UCSD-AML1 (cell line): Measurements from ENCODE around the gene ALPK1.
"Not testable (repeated sequence)": the region's sequence is repeated elsewhere in the genome, so short reads cannot be mapped to it uniquely, and the experiment has no call there.

Experiments used
- DNase-seq: peaks from one replicate; lab custom pipeline; 2025; ENCODE audit not compliant: unreplicated experiment; lab: John Stamatoyannopoulos, UW

Gene ALPK1

DNA sequence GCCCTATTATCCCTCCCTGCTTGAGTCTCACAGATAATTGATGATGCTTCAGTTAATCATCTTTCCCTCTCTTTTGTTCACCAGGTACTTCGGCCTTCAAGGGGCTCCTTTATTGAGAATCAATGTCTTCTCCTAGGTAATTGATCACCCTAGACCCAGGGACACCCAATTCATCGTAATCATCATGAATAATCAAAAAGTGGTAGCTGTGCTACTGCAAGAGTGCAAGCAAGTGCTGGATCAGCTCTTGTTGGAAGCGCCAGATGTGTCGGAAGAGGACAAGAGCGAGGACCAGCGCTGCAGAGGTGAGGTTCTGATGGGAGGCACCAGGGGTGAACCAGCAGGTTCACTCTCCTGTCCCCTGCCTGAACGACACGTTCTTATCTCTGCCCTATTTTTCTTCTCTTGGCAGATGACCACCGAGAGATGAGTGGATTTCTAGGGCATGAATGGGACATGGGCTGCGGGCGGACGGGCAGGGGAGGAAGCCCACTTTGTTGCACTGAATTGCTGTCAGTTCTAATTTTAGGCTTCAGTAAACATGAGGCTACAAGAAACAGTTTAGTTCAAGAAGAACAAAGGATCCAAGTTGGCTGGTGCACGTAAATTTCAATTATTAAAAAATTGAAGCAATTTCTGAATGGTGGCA, 80.5 kb downstream of the ALPK1 start:
- DNase-seq: no peak

DNA sequence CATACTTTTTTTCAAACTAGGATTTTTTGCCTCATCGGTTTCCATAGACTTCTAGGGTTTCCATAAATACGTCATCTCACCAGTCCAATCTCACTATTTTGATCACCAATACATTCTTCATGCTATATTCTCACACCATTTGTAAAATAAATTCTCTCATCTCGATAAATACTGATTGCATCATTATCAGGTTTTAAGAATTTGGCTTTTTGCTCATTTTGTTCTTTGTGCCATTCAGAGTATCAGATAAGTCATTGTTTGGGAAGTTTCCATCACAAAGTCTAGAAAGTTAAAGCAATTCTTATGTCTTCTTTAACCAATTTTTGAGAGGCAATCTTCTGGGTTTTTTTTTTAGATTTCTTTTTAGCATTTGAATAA, 81.1 kb downstream of the ALPK1 start:
- DNase-seq: no peak

DNA sequence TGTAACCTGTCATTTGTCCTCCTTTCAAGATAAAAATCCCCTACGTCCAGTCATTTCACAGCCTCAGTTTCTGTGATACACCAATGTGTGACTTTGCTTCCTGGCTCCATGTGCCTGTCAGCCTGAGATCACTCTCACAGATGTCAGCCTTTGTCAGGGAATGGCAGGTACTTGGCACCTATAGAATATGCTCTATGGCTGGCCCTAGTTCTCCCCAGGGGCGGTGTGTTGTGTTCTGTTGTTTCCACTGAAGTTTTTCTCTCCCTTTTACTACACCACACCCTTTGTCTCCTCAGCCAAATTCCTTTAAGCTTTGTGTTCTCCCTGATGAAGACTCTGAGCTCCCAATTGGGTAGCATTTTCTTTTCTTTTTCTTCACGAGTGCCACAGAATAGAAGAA, 81.7 kb downstream of the ALPK1 start:
- DNase-seq: no peak

DNA sequence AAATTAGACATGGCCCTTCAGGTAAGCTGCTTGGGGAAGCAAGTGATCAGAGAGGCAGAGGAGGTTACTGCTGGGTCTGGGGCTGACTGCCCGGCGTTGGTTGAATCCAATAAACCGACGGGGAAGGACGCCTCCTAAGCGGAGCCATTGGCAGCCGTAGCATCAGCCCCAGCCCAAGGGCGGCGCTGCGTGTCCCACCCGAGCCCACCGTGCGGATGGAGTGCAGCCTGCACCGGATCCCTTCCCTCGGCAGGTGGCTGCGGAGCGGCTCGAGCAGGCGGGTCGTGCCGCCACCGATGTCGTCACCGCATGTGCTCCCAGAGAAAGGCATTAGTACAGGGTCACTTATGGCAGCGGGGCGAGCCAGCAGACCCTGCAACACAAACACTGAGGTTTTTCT, 82.1 kb downstream of the ALPK1 start:
- no peak for DNase-seq

DNA sequence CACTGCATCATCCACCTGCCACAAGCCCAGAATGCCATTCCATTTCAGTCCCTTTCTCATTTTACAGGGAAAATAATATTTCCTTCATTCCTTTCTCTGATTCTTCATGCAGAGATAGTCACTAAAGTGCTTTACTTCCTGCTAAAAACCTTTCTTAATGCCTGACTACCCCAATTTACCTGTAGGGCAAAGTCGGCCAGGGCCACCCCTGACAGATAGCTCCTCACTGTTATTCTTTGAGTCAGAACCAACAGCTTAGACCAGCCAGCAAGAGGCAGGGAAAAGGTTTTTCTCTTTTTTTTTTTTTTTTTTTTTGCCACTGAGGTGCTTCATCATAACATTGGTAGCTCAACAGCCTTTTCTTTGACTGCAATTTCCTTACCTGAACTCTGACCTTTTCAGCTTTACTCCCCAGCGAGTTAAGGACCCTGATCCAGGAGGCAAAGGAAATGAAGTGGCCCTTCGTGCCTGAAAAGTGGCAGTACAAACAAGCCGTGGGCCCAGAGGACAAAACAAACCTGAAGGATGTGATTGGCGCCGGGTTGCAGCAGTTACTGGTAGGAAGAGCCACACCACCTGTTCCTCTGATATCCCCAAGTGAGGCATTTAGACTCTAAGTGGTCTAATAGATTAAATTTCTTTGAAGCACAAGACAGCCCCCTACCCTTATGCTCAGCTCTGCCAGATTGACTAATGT, 85.0 kb downstream of the ALPK1 start:
- DNase-seq: no peak

DNA sequence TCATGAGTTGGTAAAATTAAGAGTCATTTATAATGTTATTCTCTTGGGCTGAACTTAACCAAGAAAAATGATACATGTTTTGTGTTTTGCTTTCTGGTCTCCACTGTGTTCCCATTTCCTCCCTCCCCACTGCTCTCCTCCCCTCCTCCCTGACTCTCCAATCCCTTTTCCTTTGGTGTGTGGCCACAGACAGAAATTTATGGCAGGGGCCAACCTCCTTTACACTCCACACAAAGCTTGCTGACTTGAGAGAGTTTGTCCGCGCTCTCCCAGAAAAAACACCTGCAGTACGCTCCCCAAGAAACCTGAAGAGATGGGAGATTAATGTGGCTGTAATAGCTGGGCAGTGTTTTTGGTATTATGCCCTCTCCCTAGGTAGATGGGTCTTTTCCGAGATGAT, 88.9 kb downstream of the ALPK1 start:
- no peak for DNase-seq

DNA sequence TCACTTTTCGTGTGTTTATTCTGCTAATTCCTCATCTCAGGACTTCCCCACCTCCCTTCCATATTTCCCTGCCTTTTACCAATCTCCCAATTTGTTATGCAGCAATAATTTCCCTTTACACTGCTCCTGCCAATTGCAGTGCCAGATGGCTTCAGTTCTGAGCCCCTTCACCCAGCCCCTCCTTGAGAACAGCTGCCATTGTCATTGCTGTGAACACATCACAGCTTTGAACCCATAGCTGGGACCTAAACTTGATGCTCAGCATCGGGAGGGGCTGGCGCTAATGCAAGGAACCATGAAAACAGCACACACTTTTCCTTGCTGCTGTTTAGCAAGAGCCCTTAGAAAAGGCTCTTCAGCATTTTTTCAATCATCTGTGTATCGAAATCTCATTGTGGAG, 104.9 kb downstream of the ALPK1 start:
- no peak for DNase-seq

DNA sequence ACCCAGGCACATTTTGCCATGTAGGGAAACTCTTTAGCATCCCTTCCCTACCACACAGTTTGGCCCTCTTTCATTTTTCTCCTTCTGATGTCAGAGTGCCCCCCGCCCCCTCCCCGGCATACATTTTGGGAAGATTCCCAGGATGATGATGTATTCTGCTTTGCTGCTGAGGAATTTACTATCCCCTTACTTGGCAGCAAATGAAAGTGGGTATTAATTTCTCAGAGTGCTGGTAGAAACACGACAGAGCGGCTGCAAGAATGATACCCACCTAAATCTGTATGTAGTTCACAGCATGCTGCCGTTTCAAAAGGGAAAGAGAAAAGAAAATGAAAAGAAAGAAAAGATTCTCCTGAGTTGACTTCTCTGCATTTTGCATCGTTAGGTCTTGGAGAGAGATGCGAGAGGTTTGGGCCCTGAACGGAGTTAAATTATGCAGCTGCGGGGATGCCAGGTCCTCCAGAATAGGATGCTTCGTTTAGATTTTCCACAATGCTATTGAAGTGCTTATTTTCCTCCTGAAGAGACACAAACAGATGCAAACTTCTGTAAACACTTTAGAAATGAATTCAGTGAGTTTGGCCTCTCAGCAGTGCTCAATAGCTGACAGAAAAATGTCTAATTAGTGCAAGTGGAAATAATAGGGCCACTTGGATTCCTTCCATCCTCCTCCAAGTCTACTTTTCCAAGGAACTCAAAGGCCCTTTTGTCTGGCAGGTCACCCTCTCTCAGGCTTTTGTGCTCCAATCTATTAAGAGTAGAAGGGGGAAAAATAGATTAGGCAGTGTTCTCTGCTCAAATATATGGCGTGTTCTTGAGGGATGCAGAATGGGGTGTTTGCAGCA, 106.2 kb downstream of the ALPK1 start:
- no peak for DNase-seq

DNA sequence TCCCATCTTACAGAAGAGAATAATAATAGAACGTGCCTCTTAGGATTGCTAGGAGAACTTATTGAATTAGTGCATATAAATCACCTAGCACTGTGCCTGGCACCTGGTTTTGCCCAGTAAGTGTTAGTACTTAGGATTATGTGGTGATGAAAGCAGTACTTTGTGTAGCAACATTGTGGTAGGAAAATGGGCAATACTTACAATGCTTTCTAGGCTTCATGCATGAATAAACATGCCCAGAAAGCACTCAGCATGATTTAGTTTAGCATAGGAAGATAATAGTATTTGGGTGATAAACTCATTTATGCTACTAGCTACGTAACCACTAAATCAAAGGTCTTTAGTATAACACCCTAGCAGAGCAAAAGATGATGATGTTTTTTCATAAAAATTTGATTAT, 113.2 kb downstream of the ALPK1 start:
- DNase-seq: no peak

DNA sequence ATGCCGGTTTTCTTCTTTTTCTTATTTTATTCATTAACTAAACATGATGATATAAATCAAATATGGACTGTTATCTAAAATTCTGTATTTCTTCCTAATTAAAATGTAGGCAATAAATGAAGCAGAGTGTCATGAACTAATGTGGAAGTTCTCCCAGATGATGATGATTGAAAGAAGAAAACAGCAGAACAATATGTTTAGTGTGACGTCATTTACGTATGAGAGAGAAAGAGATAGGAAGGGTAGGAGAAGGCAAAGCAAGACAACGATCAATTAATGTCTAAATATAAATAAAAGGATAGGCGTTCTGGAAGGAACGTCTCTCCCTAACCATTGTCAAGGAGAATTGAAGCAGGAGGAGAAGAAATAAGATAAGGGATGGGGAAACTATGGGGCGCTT, 113.6 kb downstream of the ALPK1 start:
- no peak for DNase-seq

DNA sequence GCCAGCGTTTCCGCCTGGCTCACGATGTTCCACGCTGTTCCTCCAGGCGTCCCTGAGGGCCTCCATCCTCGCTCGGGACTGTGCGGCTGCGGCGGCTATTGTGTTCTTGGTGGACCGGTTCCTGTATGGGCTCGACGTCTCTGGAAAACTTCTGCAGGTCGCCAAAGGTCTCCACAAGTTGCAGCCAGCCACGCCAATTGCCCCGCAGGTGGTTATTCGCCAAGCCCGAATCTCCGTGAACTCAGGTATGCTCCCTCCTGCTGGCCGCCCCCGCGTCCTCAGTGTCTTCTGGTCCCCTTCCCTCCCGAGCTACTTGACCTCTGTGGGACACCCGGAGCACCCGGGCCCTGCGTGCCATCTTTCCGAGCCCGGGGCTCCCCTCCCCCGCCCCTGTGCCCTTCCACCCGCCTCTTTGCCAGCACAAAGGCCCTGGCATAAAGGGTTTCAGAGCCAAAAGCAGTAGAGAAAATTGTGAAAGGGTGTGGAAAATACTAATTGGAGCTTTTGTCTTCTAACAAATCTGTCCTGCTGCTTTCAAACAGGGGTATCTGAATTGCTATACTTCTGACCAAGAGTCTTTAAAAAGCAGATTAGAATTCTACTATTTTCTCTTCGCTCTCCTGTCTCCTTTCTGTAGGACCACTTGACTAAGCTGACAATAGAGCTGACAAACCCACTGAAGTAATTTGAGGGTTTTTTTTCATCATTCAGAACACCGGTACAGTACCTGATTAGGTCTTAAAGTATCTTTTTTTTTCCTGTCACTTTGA, 114.8 kb downstream of the ALPK1 start:
- no peak for DNase-seq

DNA sequence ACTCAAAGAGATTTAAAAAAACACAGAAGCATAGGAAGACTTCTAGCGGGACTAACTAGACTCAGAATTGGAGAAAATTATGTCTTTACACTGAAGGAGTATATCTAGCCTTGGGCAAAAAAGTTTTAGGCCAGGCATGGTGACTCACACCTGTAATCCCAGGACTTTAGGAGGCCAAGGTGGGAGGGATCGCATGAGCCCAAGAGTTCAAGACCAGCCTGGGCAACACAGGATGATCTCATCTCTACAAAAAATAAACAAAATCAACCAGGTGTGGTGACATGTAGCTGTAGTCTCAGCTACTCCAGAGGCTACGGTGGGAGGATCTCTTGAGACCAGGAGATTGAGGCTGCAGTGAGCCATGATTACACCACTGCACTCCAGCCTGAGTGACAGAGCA, 119.3 kb downstream of the ALPK1 start:
- DNase-seq: no peak

DNA sequence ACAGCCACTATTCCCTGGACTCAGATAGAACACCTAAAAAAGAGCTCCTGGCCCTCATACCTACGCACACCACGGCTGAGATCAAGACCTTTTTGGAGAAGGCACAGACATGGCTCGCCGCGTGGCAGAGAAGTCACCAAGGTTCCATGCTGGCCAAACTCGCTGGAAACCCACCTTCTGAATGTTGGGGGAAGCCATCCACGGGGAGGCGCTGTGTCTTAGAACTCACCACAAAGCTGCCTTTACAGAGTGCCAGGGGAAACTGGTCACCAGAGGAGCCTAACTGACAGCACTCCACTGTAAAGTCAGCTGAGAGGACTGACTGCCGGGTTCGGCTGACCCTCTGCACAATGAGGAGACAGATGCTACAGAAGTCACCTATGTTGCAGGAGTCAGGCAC, 120.9 kb downstream of the ALPK1 start:
- DNase-seq: no peak

DNA sequence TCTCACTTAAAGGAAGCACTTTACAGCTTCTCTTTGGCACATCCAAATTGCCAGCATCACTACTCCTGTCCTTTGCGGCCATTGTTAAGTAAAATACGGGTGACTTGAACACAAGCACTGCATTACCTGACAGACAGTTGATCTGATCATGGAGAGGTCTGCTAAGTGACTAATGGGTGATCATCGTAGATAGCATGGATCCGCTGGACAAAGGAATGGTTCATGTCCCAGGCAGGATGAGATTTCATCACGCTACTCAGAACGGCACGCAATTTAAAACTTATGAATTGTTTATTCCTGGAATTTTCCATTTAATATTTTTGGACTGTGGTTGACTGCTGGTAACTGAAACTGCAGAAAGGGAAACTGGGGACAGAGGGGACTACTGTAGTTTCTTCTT, 124.7 kb downstream of the ALPK1 start:
- DNase-seq: no peak

DNA sequence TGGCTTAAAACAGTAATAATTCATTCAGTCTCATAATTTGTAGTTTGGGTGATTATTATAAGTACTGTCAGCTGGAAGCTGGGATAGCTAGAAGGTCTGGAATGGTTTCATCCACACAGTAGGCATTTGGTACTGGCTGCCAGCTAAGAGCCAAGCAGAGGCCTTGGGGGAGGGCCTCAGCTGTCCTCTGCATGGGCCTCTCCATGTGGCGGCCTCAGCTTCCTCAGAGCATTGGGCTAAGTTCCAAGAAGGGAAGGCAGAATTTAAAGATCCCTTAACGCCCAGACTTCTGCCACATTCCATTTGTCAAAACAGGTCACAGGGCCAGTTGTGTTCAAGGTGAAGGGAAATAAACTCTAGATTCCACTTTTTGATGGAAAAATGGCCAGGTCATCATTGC, 125.5 kb downstream of the ALPK1 start:
- no peak for DNase-seq

DNA sequence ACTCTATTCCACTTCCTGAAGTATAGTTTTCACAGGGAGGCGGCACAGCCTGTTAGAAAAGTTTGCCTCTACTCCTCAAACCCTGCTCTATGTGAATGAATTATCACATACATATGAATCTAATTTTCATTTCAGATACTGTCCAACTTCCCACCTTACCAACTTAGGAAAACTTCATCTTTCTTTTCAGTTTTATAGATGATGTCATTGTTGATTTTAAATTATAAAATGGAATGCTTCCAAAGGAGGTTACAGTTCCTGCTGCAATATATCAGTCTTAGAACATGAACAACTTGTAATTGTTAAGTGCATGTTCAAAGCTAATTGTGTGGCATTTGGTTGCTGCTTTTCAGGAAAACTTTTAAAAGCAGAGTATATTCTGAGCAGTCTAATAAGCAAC, 126.4 kb downstream of the ALPK1 start:
- DNase-seq: no peak

DNA sequence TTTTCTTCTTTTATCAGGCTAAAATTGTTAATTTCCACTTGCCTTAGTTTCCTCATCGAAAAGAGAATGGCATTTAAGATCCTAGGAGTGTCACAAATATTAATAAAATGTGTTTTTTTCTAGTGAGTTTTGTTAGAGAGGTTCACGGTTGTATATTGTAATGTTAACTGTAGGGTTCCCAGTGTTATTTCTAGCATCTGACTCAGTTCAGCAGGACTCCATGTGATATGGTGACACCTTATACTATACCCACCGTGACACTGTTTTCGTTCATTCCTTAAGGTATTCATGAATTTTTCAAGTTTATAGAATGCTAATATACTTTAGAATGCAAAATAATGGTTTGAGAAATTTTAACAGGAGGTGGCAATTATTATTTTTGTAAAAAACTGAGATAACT, 128.7 kb downstream of the ALPK1 start:
- no peak for DNase-seq

DNA sequence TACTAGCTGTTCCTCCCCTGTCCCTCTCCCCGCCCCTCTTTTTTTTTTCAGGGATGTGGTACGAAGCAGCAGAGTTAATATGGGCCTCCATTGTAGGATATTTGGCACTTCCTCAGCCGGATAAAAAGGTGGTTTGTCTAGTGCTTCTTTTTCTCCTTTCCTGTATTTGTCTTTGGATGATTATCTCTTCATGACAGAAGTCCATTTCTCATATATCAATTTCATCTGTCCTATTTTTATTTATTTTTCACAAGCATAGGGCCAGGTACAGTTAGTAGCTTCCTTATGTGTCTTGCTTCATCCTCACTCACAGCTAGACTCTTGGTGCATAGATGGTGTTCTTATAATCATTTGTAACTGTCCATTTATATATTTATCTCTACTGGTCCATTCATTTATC, 129.2 kb downstream of the ALPK1 start:
- no peak for DNase-seq

DNA sequence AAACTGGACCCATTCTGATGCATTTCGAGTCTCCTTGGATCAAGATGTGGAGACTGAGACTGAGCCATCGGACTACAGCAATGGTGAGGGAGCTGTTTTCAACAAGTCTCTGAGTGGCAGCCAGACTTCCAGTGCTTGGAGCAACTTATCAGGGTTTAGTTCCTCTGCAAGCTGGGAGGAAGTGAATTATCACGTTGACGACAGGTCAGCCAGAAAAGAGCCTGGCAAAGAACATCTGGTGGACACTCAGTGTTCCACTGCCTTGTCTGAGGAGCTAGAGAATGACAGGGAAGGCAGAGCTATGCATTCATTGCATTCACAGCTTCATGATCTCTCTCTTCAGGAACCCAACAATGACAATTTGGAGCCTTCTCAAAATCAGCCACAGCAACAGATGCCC, 134.0 kb downstream of the ALPK1 start:
- no peak for DNase-seq

DNA sequence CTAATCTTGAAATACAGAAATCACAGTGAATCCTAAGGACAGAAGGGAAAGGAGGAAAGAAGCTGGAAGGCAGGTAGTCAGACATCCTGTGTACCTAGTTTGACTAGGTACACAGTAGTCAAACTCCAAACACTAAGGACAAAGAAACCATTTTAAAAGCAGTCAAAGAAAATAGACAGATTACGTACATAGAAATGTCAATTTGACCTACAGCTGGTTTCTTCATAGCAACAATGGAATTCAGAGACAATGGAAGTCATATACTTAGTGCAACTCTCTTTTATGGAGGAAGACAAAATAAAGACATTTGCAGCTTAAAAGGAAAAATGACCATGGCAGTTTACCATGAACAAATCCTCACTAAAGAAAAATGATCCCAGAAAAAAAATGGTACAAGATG, 139.8 kb downstream of the ALPK1 start:
- DNase-seq: no peak

DNA sequence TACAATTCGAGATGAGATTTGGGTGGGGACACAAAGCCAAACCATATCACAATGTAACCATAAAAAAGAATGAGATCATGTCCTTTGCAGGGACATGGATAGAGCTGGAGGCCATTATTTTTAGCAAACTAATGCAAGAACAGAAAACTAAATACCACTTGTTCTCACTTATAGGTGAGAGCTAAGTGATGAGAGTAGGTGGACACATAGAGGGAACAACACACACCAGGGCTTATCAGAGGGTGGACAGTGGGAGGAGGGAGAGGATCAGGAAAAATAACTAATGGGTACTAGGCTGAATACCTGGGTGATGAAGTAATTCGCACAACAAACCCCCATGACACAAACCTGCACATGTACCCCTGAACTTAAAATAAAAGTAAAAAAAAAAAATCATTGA, 145.1 kb downstream of the ALPK1 start:
- DNase-seq: not testable (repeated sequence)
